K562 (cell line): ENCODE measurements around the gene SPANXN2.
A peak's percentile ranks its signal among the peaks of the same experiment; 100 is the strongest.

Experiments
- GTF2E2 ChIP-seq: fragments of 200-800 bp; sonication (Bioruptor generic); IDR thresholded peaks from 2 replicates; pipeline ENCODE4 v1.6.1; 2016; ENCODE audit warnings: missing genetic modification characterization, missing compliant biosample characterization
- JUNB ChIP-seq: fragments of 450-650 bp; formaldehyde crosslinking; conservative IDR thresholded peaks from 2 replicates; pipeline ENCODE4 v1.4.0; 2020; ENCODE audit warnings: mild to moderate bottlenecking
- TF ChIP-seq, protein P1 (sequence below), 3 experiments: IDR thresholded peaks in 2 of 3; conservative IDR thresholded peaks in 1 of 3; 2 replicates each; pipeline ENCODE4 v1.5.1; 2011 to 2012; ENCODE audit warnings: low read length in 3 of 3, mild to moderate bottlenecking in 3 of 3, control low read depth in 2 of 3, improper control_type of control experiment in 1 of 3, inconsistent platforms in 1 of 3, low read depth in 1 of 3, mixed read lengths in 1 of 3, moderate library complexity in 1 of 3; ENCODE audit not compliant: insufficient read depth in 2 of 3

DNA sequence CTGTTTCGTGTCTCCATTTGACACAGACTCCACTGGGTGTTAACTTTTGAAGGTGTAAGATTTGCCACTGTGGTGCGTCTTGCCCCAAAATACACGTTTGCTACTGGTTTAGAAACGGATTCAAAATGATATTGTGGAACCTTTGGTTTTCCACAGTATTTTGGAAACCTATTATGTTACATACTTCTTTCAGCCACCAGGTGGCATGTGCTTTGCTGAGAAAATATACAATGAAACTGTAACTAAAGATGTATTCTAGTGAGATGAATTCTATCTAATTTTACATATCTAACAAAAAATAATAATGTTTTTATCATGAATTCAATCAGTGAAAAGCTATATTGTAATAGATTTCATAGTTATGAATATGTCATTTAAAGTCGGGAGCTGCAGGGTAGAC, 56.2 kb downstream of the SPANXN2 start:
- TF ChIP-seq GTF2E2 (tag), result no peak
- TF ChIP-seq, protein P1, sequence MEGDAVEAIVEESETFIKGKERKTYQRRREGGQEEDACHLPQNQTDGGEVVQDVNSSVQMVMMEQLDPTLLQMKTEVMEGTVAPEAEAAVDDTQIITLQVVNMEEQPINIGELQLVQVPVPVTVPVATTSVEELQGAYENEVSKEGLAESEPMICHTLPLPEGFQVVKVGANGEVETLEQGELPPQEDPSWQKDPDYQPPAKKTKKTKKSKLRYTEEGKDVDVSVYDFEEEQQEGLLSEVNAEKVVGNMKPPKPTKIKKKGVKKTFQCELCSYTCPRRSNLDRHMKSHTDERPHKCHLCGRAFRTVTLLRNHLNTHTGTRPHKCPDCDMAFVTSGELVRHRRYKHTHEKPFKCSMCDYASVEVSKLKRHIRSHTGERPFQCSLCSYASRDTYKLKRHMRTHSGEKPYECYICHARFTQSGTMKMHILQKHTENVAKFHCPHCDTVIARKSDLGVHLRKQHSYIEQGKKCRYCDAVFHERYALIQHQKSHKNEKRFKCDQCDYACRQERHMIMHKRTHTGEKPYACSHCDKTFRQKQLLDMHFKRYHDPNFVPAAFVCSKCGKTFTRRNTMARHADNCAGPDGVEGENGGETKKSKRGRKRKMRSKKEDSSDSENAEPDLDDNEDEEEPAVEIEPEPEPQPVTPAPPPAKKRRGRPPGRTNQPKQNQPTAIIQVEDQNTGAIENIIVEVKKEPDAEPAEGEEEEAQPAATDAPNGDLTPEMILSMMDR (IDR thresholded peaks at IDR 0.05 in 2 of 3, conservative IDR thresholded peaks at IDR 0.05 in 1 of 3; ENCODE audit: insufficient read depth in 2 of 3, low read depth in 1 of 3, low read length in 3 of 3), result peak in 1 of 3 experiments; percentile 22; a peak in 1 of 6 replicates
- TF ChIP-seq JUNB (CRISPR knock-in tag), result no peak
